Activated CD4-positive, alpha-beta T cell treated with anti-CD3 and anti-CD28 coated beads, Interleukin-2, amount 10 ng/mL, durations not matched to agents 7 days and 5 days (primary cell): ENCODE data around the gene MORN4. TPM values are rescaled to one million over a fixed set of nuclear protein-coding genes. Genes with fewer than 3 reads are reported as not detected.
"Not testable (repeated sequence)": the region's sequence is repeated elsewhere in the genome, so short reads cannot be mapped to it uniquely, and the experiment has no call there.

Source experiments
- CTCF ChIA-PET: fragments of 350-600 bp; sonication (Branson Sonifier 250); formaldehyde crosslinking; loops from one replicate; lab custom pipeline; 2021; ENCODE audit warnings: antibody characterized with exemption; lab: Charles Lee
- POLR2A ChIA-PET: fragments of 350-600 bp; sonication (Branson Sonifier 250); formaldehyde crosslinking; loops from one replicate; lab custom pipeline; 2021; ENCODE audit warnings: antibody characterized with exemption; lab: Charles Lee
- DNase-seq: peaks from one replicate; pipeline ENCODE4 v3.0.0-alpha.2; 2020
- H3K27ac Mint-ChIP-seq: one replicate; pipeline ENCODE4 v1.8.0; 2021; ENCODE audit warnings: mild to moderate bottlenecking, moderate library complexity, mixed read lengths
- H3K27me3 Mint-ChIP-seq: one replicate; pipeline ENCODE4 v1.8.0; 2021; ENCODE audit warnings: mixed read lengths
- H3K36me3 Mint-ChIP-seq: one replicate; pipeline ENCODE4 v1.8.0; 2021; ENCODE audit warnings: low read depth, mixed read lengths
- H3K4me1 Mint-ChIP-seq: one replicate; pipeline ENCODE4 v1.8.0; 2021; ENCODE audit warnings: mixed read lengths
- H3K4me3 Mint-ChIP-seq: one replicate; pipeline ENCODE4 v1.8.0; 2021; ENCODE audit warnings: mild to moderate bottlenecking, moderate library complexity, mixed read lengths
- H3K9me3 Mint-ChIP-seq: one replicate; pipeline ENCODE4 v1.8.0; 2021; ENCODE audit warnings: mixed read lengths
- total RNA-seq, 2 experiments: library from RNA; stranded (reverse); gene quantifications; one replicate each; pipeline ENCODE4 v1.2.3, GENCODE V29; 2021

MORN4 gene
- total RNA-seq, 2 experiments from 2014 or later = 1.2 to 1.3 TPM

DNA sequence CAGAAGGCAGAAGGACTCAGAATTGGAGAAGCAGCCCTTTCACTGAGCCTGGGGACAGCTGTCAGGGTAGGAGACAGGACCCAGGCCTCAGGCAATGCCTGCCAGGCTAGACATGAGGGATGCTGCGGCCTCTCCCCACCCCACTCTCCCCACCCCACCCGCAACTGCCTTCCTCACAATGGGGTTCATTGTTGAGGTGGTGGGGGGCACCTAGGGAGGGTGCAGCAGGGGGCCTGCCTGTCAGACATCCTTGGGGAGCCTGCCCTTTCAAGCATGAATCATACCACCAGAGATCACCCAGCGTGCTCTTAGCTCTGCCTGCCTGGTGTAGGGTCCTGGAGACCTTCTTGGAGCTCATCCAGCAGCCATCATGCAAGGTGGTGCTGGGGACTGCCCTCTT lies 43.8 kb downstream of the MORN4 start, which contains the start of gene C10orf62:
Gene C10orf62, plus strand, starts transcription at position 243 of the 400 bp plus-strand sequence. CDS start 177 bp downstream, outside the sequence.
- peak within 1 kb of the TSS; percentile 2 for H3K27ac Mint-ChIP-seq
- peaks cover 8% of the 10 kb centered on the region for H3K4me1 Mint-ChIP-seq
- H3K4me3 Mint-ChIP-seq = no peak within 1 kb of the TSS
- no peaks in the 10 kb centered on the region for H3K9me3 Mint-ChIP-seq
- ChIA-PET CTCF (interaction anchor here (0.5 to 2.3 kb wide), 4 partner anchors 10 to 34 kb away, joined by 3 to 9 read pairs (median 3); partner anchors contain the start of gene ANKRD2), POLR2A (no interaction called here)
- DNase-seq = no peak
- H3K36me3 Mint-ChIP-seq = no peaks in the 10 kb centered on the region
- no peaks in the 10 kb centered on the region for H3K27me3 Mint-ChIP-seq

DNA sequence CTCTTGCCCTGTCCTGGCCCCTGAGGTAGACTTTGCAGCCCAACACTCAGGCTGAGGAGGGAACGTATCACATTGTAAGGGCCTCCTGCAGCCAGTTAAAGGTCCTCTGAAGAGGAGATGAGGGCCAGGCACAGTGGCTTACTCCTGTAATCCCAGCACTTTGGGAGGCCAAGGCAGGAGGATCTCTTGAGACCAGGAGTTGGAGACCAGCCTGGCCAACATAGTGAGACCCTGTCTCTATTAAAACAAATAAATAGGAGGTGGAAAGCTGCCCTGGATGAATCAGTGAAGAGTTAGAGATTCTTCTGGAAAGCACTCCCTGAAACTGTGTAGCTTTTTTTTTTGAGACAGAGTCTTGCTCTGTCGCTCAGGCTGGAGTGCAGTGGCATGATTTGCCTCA lies 46.1 kb downstream of the MORN4 start:
- peaks cover 8% of the 10 kb centered on the region for H3K4me1 Mint-ChIP-seq
- no peak overlapping the region for H3K27ac Mint-ChIP-seq
- CTCF ChIA-PET = interaction anchor here (1.3 kb wide), 1 partner anchor 33 kb away, joined by 4 read pairs; no protein-coding TSS in a partner anchor
- no peak overlapping the region for H3K4me3 Mint-ChIP-seq
- no peaks in the 10 kb centered on the region for H3K36me3 Mint-ChIP-seq
- H3K9me3 Mint-ChIP-seq = no peaks in the 10 kb centered on the region
- POLR2A ChIA-PET = no interaction called here
- H3K27me3 Mint-ChIP-seq = no peaks in the 10 kb centered on the region
- DNase-seq = no peak

DNA sequence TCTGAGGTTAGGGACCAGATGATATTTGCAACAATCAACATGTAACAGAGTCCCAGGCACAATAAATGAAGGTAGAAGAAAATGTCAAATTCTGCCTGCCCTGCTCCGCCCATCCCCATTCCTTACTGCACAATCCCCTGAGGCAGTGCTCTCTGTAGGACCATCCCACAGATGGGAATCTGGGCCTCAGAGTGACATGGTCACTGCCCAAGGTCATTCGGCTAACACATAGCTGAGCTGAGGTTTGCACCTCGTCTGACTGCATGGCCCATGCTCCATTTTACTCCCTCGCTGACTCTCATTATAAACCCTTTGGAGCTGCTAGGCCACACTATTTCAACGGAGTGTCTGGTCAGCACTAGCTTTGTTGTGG lies 47.9 kb downstream of the MORN4 start:
- H3K9me3 Mint-ChIP-seq = no peaks in the 10 kb centered on the region
- no peak overlapping the region for H3K27ac Mint-ChIP-seq
- no peak overlapping the region for H3K4me3 Mint-ChIP-seq
- ChIA-PET POLR2A (no interaction called here), CTCF (interaction anchor here (1.0 to 1.5 kb wide), 4 partner anchors 8 to 32 kb away, joined by 3 to 8 read pairs (median 4); no protein-coding TSS in a partner anchor)
- DNase-seq = no peak
- H3K36me3 Mint-ChIP-seq = no peaks in the 10 kb centered on the region
- H3K4me1 Mint-ChIP-seq = peaks cover 6% of the 10 kb centered on the region
- H3K27me3 Mint-ChIP-seq = no peaks in the 10 kb centered on the region

DNA sequence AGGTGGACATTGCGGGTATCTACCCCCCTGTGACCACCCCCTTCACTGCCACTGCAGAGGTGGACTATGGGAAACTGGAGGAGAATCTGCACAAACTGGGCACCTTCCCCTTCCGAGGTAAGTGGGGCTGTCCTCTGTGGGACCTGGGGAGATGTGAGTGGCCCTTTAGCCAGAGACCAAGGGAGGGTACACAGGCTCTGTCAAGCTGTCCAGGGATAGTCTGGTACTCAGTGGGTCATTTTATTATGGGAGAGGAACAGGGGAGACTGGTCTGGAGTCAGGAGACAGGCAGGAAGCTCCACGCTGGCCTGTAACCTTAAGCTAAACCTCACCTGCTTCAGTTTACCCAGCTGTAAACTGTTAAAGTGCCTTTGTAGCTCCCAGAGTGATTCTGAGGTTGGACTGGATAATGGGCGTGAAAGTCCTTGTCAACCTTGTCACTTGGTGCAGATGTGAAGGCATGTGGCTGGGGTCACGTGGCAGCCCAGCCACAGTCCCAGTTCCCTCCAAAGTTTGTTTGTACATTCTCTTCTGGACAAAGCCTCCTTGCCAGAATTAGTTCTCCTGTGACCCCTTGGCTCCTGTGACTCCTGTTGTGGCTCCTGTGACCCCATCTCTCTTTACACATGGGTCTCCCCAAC lies 48.4 kb downstream of the MORN4 start:
- no peak overlapping the region for H3K4me3 Mint-ChIP-seq
- H3K4me1 Mint-ChIP-seq = peaks cover 2% of the 10 kb centered on the region
- CTCF ChIA-PET = interaction anchor here (1.0 to 1.5 kb wide), 5 partner anchors 9 to 159 kb away, joined by 3 to 8 read pairs (median 3); no protein-coding TSS in a partner anchor
- H3K9me3 Mint-ChIP-seq = no peaks in the 10 kb centered on the region
- H3K36me3 Mint-ChIP-seq = no peaks in the 10 kb centered on the region
- H3K27ac Mint-ChIP-seq = no peak overlapping the region
- H3K27me3 Mint-ChIP-seq = no peaks in the 10 kb centered on the region
- DNase-seq = no peak
- POLR2A ChIA-PET = no interaction called here

DNA sequence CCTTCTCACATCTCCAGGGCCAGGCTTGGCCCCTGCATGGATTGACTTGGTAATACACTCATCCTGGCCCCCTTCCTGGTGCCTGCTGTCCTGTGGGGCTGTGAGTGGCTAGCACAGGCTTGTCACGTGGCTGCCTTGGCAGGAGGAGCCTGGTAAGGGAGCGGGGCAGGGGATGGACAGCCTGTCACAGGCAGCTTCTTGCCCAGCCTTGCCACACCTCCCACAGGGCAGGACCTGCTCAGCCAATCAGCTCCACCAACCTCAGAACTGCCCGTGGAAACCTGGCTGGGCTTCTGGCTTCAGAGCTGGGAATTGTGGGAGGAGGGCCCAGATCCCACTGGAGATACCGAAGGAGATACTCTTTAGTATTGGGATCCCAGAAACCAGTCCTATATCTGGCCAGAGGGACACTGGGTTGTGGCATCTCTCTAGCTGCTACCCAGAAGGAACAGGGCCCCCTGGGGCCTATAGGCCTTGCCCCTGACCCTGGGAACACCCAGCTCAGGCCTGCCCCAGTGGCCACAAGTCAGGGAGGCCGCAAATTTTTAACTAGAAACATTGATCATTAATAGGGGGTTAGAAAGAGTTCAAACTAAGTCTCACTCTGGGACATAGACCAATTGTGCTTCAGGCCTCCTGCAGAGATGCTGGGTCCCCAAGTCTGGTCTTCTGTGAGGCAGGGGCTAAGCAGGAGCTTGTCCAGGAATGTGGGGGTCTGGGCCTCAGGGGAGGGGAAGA lies 49.1 kb downstream of the MORN4 start, which contains the start of gene HOGA1:
Gene HOGA1, plus strand, starts transcription at position 330 of the 738 bp plus-strand sequence. Its CDS starts 315 bp downstream, at position 645.
- H3K27ac Mint-ChIP-seq = no peak within 1 kb of the TSS

DNA sequence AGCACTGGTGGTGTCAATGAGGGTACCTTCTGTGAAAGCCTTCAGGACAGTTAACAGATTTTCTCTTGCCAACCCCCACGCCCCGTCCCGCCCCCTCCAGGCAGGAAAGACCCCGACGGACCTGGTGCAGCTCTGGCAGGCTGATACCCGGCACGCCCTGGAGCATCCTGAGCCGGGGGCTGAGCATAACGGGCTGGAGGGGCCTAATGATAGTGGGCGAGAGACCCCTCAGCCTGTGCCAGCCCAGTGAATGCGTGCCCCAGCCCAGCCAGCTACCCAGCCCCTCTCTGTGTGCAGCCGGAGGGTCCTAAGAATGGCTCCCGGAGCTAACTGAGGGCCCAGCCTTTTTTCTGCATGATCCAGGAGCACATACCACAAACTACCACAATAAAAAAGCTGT lies 49.8 kb downstream of the MORN4 start:
- H3K27ac Mint-ChIP-seq = no peak overlapping the region
- no peak overlapping the region for H3K4me3 Mint-ChIP-seq
- H3K4me1 Mint-ChIP-seq = no peaks in the 10 kb centered on the region
- ChIA-PET POLR2A (no interaction called here), CTCF (interaction anchor here (1.0 to 1.4 kb wide), 2 partner anchors 8 to 11 kb away, joined by 3 to 5 read pairs; partner anchors contain the start of gene ANKRD2)
- DNase-seq = no peak
- peaks cover 1% of the 10 kb centered on the region for H3K27me3 Mint-ChIP-seq
- no peaks in the 10 kb centered on the region for H3K9me3 Mint-ChIP-seq
- H3K36me3 Mint-ChIP-seq = no peaks in the 10 kb centered on the region

More for the DNA sequence above, 49.1 kb downstream of the MORN4 start, which contains the start of gene HOGA1:
- Mint-ChIP-seq H3K36me3 (no peaks in the 10 kb centered on the region), H3K9me3 (no peaks in the 10 kb centered on the region), H3K4me3 (no peak within 1 kb of the TSS), H3K4me1 (no peaks in the 10 kb centered on the region), H3K27me3 (no peaks in the 10 kb centered on the region)
- no peak for DNase-seq
- ChIA-PET POLR2A (no interaction called here), CTCF (interaction anchor here (1.0 to 1.5 kb wide), 6 partner anchors 9 to 160 kb away, joined by 3 to 8 read pairs (median 3); partner anchors contain the start of gene ANKRD2)

DNA sequence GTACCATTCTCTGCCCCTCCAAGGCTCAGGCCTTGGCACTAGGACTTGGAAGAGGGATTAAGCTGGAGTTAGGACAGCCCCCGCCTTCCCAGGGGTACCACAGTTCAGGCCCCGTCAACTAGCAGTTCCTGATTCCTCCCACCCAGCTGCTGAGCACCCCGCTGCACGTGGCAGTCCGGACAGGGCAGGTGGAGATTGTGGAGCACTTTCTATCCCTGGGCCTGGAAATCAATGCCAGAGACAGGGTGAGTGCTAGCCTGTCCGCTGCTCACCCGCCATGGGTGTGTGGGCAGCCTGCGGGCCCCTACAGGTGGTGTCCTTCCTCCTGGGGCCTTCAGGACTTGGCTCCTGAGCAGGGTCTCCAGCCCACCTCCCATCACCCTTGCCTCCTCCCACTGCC lies 51.1 kb downstream of the MORN4 start:
- H3K27ac Mint-ChIP-seq = no peak overlapping the region
- ChIA-PET POLR2A (no interaction called here), CTCF (interaction anchor here (1.4 to 1.9 kb wide), 2 partner anchors 9 to 11 kb away, joined by 6 to 8 read pairs; no protein-coding TSS in a partner anchor)
- H3K9me3 Mint-ChIP-seq = no peaks in the 10 kb centered on the region
- peaks cover 1% of the 10 kb centered on the region for H3K27me3 Mint-ChIP-seq
- H3K4me1 Mint-ChIP-seq = no peaks in the 10 kb centered on the region
- no peak for DNase-seq
- H3K36me3 Mint-ChIP-seq = no peaks in the 10 kb centered on the region
- H3K4me3 Mint-ChIP-seq = no peak overlapping the region

DNA sequence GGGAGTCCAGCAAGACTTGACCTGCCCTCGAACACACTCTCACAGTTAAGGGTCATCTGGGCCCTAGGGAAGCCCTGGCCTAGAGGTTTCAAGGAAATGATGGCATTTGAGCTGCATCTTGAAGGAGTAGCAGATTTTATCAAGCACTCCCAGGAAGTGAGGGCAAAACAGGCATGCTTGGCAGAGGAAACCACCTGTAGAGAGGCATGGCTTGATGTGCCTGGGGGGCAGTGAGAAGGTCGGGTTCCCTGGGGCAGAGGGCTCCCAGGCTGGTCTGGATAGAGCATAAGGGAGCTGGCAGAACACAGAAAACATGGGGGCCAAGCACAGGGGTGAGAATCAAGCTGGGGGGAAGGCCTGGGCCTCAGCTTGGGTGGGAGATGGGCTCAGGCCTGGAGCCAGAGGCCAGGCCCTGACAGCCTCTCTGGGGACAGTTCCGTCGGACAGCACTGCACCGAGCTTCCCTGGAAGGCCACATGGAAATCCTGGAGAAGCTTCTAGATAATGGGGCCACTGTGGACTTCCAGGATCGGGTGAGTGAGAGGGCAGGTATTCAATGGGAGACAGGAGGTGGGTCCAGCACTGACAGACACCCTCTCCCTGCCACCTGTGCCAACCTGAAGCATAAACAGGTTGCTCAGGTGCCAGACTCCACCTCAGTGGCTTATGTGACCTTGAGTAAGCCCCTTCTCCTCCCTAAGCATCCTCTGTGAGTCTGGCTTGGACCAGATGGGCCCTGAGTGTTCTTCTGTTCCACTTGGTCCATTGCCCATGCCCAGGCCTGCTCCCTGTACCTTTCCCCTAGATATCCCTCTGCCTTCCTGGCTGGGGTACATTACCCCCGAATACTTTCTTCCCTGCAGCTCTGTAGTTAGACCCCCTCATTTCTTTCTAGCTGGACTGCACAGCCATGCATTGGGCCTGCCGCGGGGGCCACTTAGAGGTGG lies 52.6 kb downstream of the MORN4 start:
- H3K27ac Mint-ChIP-seq = no peak overlapping the region
- DNase-seq = no peak
- ChIA-PET POLR2A (no interaction called here), CTCF (interaction anchor here (0.9 to 1.9 kb wide), 2 partner anchors 9 to 78 kb away, joined by 3 to 8 read pairs; no protein-coding TSS in a partner anchor)
- H3K4me3 Mint-ChIP-seq = no peak overlapping the region
- no peaks in the 10 kb centered on the region for H3K9me3 Mint-ChIP-seq
- peaks cover 1% of the 10 kb centered on the region for H3K27me3 Mint-ChIP-seq
- H3K4me1 Mint-ChIP-seq = no peaks in the 10 kb centered on the region
- H3K36me3 Mint-ChIP-seq = no peaks in the 10 kb centered on the region

DNA sequence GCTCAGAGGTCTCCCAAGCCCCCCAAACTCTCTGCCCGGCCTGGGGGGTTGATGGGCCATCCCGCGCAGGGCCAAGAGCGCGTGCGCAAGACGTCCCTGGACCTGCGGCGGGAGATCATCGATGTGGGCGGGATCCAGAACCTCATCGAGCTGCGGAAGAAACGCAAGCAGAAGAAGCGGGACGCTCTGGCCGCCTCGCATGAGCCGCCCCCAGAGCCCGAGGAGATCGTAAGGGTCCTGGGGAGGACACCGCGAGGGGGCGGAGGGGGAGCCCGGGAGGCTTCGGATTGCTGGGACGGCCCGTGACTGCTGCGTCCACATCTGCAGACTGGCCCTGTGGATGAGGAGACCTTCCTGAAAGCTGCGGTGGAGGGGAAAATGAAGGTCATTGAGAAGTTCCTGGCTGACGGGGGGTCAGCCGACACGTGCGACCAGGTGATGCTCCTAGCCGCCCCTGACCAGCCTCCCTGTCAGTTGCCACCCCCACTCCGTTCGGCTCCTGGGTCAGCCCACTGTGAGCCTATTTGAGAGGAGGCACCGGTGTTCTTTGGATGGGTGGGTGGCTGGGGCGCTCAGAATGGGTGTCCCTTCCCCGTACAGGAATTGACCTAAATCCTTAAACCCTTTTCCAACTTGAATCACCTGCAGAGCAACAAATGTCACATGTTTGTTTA lies 55.0 kb downstream of the MORN4 start:
- ChIA-PET POLR2A (no interaction called here), CTCF (no interaction called here)
- Mint-ChIP-seq H3K4me1 (no peaks in the 10 kb centered on the region), H3K27ac (no peak overlapping the region), H3K4me3 (no peak overlapping the region), H3K36me3 (no peaks in the 10 kb centered on the region), H3K27me3 (peaks cover 1% of the 10 kb centered on the region), H3K9me3 (no peaks in the 10 kb centered on the region)
- DNase-seq = no peak

DNA sequence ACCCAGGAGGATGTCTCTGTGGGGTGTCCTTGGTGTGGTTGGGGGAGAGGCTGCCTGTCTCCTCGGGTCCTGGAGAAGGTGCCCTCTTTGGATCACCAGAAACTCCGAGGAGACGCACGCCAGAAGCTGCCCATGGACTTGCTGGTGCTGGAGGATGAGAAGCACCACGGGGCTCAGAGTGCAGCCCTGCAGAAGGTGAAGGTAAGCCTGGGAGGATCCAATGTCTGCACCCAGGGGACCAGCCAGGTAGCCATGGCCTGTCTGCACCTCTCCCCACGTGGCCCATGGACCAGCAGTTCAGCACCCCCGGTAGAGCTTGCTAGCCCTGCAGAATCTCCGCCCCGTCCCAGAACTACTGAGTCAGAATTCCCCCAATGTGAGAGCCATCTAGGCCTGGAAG lies 55.6 kb downstream of the MORN4 start:
- Mint-ChIP-seq H3K9me3 (no peaks in the 10 kb centered on the region), H3K27ac (no peak overlapping the region), H3K4me3 (no peak overlapping the region), H3K27me3 (peaks cover 1% of the 10 kb centered on the region), H3K36me3 (no peaks in the 10 kb centered on the region), H3K4me1 (no peaks in the 10 kb centered on the region)
- no peak for DNase-seq
- CTCF ChIA-PET = no interaction called here
- POLR2A ChIA-PET = no interaction called here

DNA sequence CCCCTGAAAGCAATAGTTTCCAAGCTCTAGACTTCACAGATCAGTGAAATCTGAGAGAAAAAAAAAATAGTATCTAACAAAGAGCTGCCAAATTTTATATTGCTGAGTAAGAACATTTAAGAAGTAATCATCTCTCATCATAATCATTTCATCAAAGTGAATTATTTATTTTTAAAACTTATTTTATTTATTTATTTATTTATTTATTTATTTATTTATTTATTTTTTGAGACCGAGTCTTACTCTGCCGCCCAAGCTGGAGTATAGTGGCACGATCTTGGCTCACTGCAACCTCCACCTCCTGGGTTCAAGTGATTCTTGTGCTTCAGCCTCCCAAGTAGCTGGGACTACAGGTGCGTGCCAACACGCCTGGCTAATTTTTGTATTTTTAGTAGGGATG lies 56.8 kb downstream of the MORN4 start:
- POLR2A ChIA-PET, H3K4me3 Mint-ChIP-seq, DNase-seq, H3K9me3 Mint-ChIP-seq, H3K4me1 Mint-ChIP-seq, H3K27me3 Mint-ChIP-seq, H3K36me3 Mint-ChIP-seq, H3K27ac Mint-ChIP-seq: not testable (repeated sequence)
- CTCF ChIA-PET = interaction anchor here (0.6 to 1.3 kb wide), 3 partner anchors 9 to 723 kb away, joined by 3 to 4 read pairs (median 4); no protein-coding TSS in a partner anchor
